GM18867 (cell line): ENCODE measurements around the gene WNK2.
"Not testable (repeated sequence)": the region's sequence is repeated elsewhere in the genome, so short reads cannot be mapped to it uniquely, and the experiment has no call there.

Source experiments
- ATAC-seq: cut with Tn5 transposase; IDR thresholded peaks from one replicate; pipeline ENCODE4 v1.9.1; 2021; ENCODE audit warnings: mild to moderate bottlenecking, moderate library complexity; ENCODE audit not compliant: unreplicated experiment

WNK2 gene

DNA sequence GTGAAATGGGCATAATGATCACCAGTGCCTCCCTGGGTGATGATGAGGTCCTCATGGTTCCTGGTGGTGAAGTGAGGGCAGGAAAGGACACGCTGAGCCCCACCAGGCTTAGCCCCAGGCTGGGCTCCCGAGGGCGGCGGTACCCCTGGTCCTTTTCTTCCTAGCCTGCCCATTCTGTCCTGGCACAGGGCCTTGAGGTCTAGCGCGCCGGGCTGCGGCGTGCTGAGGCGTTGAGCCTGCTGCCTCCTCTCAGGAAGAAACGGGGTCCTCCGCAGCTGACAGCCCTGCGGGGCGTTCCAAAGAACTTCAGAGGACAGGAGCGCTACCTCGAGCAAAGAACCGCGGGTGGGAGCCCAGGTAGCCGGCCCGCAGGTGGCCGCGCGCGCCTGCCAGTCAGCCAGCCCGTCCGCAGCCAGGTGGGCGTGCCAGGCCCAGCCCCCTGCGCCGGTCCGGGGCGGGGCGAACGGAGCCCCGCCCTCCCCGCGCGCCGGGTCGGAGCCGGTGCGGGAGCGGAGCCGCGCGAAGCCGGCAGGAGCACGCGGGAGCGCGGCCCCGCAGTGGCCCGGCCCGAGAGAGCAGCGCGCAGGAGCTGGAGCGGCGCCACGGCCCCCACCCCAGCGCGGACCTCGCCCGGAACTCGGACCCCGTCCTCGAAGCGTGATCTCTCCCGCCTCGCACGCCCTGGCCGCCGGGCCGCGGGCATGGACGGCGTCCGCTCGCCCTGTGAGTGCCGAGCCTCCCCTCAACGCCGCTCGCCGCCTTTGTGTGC lies at the start of gene WNK2:
TSS of gene WNK2 (plus strand) at position 477 of the 769 bp plus-strand sequence. CDS start 791 bp downstream, outside the sequence.
- no peak for ATAC-seq

DNA sequence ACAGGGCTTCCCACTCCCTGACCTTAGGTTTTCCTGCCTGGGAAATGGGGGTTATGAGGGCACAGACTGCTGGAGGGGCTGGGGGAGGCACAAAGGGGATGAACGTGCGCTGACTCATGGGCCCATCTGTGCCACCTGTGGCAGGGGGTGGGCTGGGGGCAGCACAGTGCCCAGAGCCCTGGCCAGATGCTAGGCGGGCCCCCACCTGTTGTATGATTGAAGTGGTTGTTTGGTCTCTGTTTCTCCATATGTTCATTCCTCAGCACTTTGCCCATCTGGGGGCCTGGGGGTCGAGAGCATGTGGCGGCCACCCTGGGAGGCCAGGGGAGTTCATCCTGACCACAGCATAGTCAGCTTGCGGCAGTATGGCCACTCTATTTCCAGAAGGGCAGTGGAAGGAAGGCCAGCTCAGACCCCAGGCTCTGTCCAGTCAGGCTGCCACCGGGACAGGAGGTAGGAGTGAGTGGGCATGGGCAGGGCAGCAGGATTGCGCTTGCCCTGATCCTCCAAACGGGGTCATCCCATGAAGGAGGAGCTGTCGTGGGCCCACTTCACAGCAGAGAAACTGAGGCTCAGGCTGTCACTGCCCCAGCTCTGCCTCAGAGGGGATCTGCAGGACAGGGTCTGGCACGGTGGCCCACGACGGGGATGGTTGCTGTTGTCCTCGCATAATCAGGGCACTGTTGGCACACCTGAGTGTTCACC lies 49.0 kb upstream of the WNK2 start:
- no peak for ATAC-seq

DNA sequence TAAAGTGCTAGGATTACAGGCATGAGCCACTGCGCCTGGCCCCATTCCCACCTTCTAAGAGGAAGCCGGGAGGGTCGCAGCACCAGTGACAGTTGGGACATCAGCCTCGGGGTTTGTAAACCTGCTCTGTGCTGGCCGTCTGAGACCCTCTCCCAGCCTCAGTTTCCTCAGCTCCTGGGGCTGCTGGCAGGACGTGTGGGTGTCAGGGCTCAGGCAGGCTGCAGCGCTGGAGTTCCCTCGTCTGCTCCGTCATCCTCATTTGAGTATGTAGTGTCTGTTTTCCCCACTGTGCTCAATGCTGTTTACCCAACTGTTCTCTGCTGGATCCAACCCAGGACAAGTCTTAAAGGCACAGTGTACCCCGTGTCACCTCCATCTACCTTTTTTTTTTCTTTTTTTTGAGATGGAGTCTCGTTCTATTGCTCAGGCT lies 47.9 kb upstream of the WNK2 start:
- ATAC-seq: no peak

DNA sequence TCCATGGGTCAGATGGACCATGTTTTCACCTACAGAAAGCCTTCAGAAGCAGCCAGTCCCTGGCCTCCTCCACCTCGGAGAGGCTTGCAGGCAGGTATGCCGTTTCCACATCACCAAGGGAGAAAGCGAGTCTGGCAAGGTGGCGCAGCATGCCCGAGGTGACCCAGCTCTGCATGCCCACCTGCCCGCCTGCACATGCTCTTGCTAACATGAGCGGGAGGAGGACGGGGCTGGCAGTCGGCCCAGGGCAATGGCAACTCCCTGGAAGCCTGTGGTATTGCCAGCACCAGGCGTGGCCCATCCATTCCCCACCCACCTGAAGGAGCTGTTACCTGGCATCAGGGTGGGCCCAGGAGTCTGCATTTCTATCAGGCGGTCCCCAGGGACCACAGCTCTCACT lies 46.6 kb upstream of the WNK2 start:
- ATAC-seq: no peak

DNA sequence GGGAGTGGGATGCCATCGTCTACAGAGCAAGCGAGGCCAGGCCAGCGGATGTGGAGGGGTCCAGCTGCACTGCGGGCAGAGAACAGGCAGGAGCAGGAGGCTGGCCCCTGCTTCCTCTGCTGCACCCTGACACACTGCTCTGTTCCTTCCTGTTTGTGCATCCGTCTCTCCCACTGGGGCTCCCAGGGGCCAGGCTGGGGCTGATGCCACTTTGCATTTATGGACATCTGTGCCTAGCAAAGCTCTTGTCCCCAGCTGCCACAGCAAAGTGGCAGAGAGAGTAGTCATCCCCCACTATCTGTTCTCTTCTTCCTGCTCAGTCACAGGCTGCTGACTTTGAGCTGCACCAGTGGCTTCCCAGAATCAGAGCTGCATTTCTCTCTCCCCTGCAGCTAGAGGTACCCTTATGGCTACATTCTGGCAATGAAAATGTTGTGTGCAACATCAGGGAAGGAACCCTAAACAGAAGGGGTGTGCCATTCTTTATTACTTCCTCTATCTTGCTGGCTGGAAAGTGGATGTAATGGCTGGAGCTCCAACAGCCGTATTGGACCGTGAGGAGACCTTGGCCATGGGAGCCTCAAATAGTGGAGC lies 45.7 kb upstream of the WNK2 start:
- ATAC-seq: no peak

DNA sequence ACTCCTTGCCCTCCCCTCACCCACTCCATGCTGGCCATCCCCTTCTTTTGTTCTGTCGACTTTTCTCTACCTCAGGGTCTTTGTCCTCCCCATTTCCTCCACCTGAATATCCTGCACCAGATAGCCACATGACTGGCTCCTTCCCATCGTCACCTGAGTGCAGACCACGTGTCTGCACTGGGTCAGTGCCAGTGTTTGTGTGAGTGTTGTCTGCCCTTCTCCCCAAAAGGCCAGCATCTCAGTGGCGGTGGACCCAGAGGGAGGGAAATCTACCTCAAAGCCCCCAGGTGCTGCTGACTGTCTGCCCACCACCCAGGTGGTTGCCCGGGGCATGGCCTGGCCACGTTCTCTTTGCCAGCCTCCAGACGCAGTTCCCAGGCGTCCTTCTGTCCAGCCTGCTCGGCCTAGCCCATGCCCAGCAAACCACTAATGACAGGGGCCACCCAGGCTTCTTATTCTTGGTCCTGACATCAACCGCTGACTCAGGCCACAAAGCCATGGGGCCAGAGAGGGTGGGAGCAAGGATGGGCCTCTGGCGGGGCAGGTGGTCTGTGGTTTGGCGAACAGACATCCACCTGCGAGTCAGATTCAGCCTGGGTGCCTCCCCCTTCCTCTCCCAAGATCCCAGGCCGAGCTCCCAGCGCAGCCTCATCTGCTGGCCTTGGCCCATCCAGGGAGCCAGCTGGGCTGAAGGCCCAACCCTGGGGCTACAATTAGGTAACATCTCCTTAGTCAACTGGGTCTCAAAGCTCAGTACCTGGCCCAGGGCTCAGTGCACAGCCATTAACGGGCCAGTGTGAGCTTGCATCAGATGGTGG lies 44.4 kb upstream of the WNK2 start:
- no peak for ATAC-seq

DNA sequence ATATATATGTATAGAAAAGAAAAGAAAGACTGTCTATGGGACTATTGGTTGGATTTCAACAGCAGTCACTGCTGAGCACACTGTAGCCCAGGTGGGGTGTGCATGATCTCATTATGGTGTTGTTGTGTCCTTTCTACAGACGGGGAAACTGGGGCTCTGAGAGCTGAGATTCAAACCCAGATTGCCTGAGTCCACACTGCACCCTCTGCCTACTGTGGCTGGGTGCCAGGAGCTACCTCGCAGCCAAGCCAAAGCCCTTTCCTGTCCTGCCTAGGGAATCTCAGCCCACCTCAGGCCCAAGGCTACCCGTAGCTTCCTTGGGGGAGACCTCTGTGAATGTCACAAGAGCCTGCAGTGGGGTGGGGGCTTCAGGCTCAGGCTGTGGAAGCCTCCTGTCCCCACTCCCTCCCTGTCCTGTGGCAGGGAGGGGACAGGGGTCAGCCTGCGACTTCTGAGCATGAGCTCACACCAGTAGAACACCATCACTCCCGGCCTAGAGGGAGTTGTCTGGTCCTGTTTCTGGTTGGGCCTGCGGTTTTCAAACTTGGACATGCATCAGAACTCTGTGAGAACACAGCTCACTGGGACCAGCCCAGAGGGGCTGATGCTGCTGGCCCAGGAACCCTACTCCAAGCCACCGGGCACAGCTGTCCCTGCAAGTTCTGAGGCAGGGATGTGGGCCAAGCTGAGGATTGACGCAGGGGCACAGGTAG lies 42.0 kb upstream of the WNK2 start:
- ATAC-seq: no peak

DNA sequence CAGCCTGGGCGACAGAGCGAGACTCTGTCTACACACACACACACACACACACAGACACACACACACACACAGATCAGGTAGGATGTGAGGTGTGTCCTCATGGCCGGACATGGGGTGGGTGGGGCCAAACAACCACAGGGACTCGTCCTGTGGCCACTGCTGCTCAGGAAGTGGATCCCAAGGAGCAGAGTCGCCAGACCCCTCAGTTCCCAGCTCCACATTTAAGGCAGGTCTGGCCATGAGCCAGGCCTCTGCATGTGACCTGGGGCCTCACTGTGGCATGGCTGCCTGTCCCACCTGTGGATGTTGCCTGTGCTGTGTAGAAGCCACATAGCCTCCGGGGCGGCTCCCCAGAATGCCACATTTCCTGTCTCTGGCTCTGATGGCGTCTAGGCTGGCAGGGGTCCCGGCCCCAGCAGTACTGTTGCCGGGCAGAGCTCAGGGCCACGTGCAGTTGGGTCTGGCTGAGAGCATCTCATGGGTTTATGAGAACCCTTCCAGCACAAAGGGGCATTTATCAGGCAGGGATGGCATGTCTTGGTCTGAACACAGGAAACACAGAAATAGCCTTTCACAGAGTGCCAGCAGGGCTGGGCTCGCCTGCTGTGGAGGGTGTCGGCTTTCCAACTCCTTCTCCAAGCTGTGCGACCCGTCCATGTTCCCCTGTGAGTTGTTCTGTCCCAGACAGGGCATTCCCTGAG lies 40.0 kb upstream of the WNK2 start:
- ATAC-seq: no peak

DNA sequence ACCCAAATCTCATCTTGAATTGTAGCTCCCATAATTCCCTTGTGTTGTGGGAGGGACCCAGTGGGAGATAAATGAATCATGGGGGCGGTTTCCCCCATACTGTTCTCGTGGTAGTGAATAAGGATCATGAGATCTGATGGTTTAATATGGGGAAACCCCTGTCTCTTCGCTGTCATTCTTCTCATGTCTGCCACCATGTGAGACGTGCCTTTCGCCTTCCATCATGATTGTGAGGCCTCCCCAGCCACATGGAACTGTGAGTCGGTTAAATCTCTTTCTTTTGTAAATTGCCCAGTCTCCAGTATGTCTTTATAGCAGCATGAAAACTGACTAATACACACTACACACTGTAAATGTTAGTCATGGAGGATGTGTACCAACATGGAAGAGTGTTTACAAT lies 37.2 kb upstream of the WNK2 start:
- not testable (repeated sequence) for ATAC-seq

DNA sequence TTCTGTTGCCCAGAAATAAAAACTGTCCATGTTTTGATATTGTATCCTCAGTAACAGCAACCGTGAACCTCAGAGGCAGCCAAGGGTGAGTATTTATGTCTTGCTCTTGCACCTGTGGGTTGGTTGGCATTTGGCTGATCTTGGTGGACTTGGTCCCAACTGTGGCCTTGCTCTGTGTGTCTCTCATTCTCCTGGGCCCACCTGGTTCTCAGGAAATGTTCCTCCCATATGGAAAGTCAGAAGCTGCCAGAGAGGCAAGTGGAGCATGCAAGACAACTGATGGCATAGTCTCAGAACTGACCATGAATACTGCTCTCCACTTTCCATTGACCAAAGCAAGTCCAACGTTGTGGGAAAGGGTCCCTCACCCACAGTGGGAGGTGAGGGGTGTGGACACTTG lies 36.3 kb upstream of the WNK2 start:
- no peak for ATAC-seq

DNA sequence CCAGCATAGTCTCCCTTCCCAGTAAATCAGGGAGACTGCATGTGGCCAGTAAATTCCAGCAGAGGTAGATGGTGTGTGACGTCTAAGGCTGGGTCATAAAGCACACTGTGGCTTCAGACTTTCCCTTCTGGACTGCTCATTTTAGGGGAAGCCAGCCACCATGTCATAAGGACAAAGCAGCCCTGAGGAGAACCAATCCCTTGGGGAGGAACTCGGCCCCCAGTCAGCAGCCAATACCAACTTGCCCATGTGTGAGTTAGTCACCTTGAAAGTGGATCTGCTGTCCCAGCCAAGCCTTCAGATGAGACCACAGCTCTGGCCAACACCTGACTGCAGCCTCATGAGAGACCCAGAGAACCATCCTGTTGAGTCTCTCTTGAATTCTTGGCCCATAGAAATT lies 35.2 kb upstream of the WNK2 start:
- no peak for ATAC-seq

DNA sequence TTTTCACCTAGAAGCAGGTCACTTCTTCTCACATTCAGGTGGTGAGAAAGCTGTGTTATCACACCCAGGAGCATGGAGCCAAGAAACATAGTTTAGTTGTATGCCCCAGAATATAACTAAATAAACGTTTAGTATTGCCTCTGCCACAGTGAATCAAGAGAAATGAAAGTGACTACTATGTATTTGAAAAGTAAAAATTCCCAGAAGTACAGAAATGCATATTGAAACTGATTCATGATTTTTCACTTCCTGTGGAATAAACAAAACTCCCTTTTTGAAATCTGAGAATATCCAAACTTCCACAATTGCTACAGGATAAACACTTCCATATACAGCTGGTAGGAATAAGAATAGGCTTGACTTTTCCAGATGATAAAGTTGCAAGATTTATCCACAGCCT lies 34.6 kb upstream of the WNK2 start:
- no peak for ATAC-seq

DNA sequence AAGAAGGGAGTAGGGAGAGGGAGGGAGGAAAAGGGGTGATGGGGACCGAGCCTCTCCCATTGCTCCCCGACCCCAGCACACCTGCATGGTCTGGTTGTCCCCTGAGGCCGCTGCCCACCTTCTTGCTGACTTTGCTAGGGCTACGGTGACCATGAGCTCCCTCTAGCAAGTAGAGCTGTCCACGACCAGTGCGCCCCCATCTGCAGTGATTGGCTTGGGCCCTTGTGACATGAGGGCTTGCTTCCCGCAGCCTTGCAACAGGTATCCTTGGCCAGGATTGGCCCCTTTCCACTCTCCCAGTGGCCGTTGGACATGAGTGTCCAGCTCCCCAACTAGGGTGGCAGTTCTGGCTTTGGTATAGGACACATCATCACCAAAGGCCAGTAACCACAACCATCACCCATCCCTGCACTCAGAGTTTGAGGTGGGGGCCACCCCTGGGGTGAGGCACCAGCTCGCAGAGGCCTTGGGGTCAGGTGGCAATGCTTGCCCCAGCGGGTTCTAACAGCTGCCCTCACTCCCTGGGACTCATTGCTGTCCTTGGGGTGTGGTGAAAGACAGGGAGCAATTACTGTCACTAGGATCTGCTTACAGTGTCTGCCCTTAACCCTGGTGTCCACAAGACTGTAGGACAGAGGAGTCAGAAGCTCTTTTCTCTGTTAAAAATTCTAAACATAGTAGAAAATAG lies 32.7 kb upstream of the WNK2 start:
- no peak for ATAC-seq

DNA sequence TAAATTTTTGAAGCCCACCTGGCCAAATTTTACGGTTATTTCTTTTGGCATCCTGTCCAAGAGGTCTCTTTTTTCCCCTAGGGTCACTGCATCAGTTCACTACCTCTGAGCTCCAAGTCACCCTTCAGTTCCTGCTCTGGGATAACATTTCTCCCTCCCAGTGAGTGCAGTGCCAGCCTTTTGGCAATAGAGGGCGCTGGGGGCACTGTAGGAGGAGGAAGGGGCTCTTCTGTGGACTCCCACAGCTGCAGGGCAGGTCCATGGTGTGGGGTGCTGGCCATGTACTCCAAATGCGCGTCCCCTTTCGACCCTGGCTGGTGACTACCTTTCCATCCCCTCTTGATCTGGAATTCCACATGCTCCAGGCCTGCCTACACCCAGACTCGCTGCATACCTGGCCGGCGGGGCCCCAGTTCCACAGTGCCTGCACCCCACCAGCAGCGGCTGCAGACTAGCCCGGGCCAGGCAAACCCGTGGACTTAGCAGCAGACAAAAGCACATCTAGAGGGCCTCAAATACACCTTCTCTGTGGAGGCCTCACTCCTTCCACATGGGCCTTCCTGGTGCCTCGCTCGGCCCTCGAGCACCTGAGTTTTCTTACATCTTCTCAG lies 29.5 kb upstream of the WNK2 start:
- ATAC-seq: no peak

DNA sequence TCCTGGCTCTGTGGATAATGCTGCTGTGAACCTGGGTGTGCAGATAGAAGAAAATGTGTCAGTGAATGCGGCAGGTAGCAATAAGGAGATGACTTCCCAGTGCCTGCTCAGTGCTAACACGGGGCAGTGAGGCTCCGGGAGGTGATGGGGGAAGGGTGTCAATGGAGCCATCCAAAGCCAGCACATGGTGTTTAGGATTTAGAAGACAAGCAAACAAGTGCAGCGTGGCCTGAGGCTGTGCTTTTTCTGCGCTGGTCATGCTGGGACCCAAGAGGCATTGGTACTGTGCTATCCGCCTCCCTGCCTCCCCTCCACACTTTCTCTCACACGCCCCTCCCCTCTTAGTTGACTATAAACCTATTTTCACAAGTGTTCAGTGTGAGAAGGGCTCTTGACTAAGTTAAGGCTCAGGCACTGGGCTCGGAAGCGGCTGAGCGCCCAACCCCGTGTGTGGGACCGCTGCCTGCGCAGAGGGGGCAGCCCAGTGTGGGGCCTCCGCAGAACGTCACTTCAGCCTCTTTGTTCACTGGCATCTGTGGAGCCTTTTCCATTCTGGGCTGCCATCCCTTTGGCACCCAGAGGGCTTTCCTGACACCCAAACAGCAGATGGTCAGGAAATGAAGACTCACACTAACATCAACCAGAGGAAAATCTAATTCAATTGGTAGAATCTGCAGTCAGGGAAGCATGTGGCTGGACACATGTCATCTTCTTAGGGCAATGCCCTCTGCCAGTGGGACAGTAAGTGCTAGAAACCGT lies 28.0 kb upstream of the WNK2 start:
- ATAC-seq: no peak

DNA sequence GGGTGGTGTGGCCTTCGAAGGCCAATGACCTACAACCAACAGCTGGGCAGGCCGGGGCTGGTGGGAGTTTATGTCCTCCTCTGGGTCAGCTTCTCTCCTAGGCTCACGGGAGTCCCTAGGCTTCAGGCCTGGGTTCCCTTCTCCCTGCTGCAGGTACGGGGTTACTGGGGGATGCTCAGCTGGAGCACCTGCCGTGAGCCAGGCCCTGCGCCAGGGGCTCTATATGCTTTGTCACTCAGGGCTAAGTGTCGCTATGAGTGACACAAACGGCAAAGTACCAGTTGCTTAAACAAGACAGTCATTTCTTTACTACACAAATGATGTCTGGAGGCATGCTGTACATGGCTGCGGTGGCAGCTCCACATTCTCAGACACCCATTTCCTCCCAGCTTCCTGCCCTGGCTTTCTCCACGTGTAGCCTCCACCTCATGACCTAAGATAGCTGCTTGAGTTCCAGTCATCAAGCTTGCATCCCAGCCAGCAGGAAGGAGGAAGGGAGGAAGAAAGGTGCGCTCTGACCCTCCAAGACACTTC lies 27.4 kb upstream of the WNK2 start:
- ATAC-seq: no peak

DNA sequence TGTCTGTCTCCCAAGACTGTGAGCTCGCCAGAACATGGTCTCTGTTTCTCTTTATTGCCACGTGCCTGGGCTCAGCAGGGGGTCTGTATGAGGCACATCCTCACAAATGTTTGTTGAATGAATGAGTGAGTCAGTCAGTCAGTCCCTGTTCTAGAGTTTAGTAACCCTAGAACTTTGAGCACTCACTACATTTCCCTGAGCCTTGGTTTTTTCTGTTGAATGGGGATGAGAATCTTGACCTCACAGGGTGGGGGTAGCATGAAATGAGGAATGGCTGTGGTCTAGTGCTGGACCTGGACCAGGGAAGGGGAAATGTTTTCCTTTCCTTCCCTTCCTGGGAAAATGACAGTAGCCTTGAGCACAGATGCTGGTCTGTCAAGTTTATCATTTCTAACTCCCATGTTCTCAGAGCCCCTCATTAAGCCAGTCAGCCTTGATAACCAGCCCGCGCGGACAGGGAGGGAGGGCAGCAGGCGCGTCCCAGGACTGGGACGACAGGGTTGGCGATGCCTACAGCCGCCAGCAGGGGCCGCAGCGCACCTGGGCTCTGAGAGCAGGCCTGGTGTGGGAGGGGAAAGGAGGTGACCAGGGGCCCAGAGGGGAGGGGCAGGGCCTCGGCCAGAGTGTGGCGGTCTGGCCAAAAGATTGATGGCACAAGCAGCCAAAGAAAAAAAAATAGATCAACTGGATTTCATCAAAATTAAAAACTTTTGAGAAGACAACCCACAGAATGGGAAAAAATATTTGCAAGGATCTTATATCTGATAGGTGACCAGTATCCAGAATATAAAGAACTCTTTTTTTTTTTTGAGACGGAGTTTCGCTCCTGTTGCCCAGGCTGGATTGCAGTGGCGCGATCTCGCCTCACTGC lies 24.1 kb upstream of the WNK2 start:
- ATAC-seq: peak; percentile 91
